IMR-90 (cell line): Measurements from ENCODE around the gene RASA1. TPM values are rescaled to one million over a fixed set of nuclear protein-coding genes. Genes with fewer than 3 reads are reported as not detected.

Experiments
- ATAC-seq: fragments of 200-7000 bp; cut with Tn5 transposase; 2 replicates; pipeline ENCODE4 v1.9.1; 2020; ENCODE audit warnings: low read depth, mild to moderate bottlenecking, moderate library complexity
- BruUV-seq: library from RNA; stranded (reverse); fragments of 400-500 nt; replicated peaks from 2 replicates; lab custom pipeline; 2021; lab: Mats Ljungman, UMichigan
- CTCF ChIA-PET: fragments of 300-600 bp; formaldehyde crosslinking; extraction: SDS; loops from one replicate; lab custom pipeline; 2021; ENCODE audit warnings: antibody characterized with exemption; lab: Yijun Ruan, JAX
- POLR2A ChIA-PET: fragments of 300-600 bp; sonication (Branson Sonifier 250); formaldehyde crosslinking; loops from one replicate; lab custom pipeline; 2022; ENCODE audit warnings: antibody characterized with exemption; ENCODE audit not compliant: unreplicated experiment; lab: Charles Lee
- DNase-seq: peaks from one replicate; pipeline ENCODE4 v3.0.0; 2013
- H2AFZ ChIP-seq: replicated peaks from 2 replicates; pipeline ENCODE3; 2013; ENCODE audit warnings: low read length, mild to moderate bottlenecking; ENCODE audit not compliant: poor library complexity
- H2AK5ac ChIP-seq: 2 replicates; pipeline ENCODE4 v1.6.1; 2013; ENCODE audit warnings: low read depth, low read length, inconsistent platforms
- H2AK9ac ChIP-seq: replicated peaks from 2 replicates; pipeline ENCODE3; 2013; ENCODE audit warnings: mild to moderate bottlenecking, low read depth, low read length, moderate library complexity; ENCODE audit not compliant: poor library complexity
- H2BK120ac ChIP-seq: 2 replicates; pipeline ENCODE4 v1.6.1; 2013; ENCODE audit warnings: low read depth, low read length, inconsistent platforms
- H2BK15ac ChIP-seq: 3 replicates; pipeline ENCODE4 v1.6.1; 2013; ENCODE audit warnings: low read depth, low read length, inconsistent platforms
- H2BK20ac ChIP-seq: 2 replicates; pipeline ENCODE4 v1.6.1; 2013; ENCODE audit warnings: low read depth, mild to moderate bottlenecking, inconsistent platforms, low read length, moderate library complexity
- H2BK5ac ChIP-seq: 2 replicates; pipeline ENCODE4 v1.6.1; 2013; ENCODE audit warnings: mild to moderate bottlenecking, low read depth, low read length, inconsistent platforms; ENCODE audit not compliant: poor library complexity, severe bottlenecking
- H3K14ac ChIP-seq: replicated peaks from 2 replicates; pipeline ENCODE4 v1.6.1; 2013; ENCODE audit warnings: low read depth, low read length, inconsistent platforms
- H3K18ac ChIP-seq: 2 replicates; pipeline ENCODE4 v1.6.1; 2013; ENCODE audit warnings: low read depth, low read length, control low read depth
- H3K23ac ChIP-seq: 2 replicates; pipeline ENCODE4 v1.6.1; 2013; ENCODE audit warnings: low read depth, low read length, inconsistent platforms
- H3K27ac ChIP-seq: 2 replicates; pipeline ENCODE4 v1.5.1; 2013; ENCODE audit warnings: mild to moderate bottlenecking, control low read depth, low read length; ENCODE audit not compliant: insufficient read depth
- H3K27me3 ChIP-seq: 2 replicates; pipeline ENCODE4 v1.6.1; 2013; ENCODE audit warnings: low read length; ENCODE audit not compliant: control insufficient read depth, insufficient read depth
- H3K36me3 ChIP-seq: 2 replicates; pipeline ENCODE4 v1.6.1; 2013; ENCODE audit warnings: low read length, mixed read lengths; ENCODE audit not compliant: control insufficient read depth, insufficient read depth
- H3K4ac ChIP-seq: 2 replicates; pipeline ENCODE4 v1.6.1; 2013; ENCODE audit warnings: low read depth, low read length, inconsistent platforms
- H3K4me1 ChIP-seq: 2 replicates; pipeline ENCODE4 v1.6.1; 2013; ENCODE audit warnings: low read length, mixed read lengths; ENCODE audit not compliant: control insufficient read depth, insufficient read depth
- H3K4me2 ChIP-seq: 2 replicates; pipeline ENCODE4 v1.6.1; 2013; ENCODE audit warnings: low read depth, mild to moderate bottlenecking, control low read depth, low read length, moderate library complexity
- H3K4me3 ChIP-seq: 2 replicates; pipeline ENCODE4 v1.5.1; 2013; ENCODE audit warnings: low read depth, mild to moderate bottlenecking, control low read depth, low read length, moderate library complexity; ENCODE audit not compliant: insufficient read depth
- H3K56ac ChIP-seq: 2 replicates; pipeline ENCODE4 v1.6.1; 2013; ENCODE audit warnings: low read length, inconsistent platforms; ENCODE audit not compliant: insufficient read depth; ENCODE audit errors: extremely low read depth
- H3K79me1 ChIP-seq, 2 experiments: 2 replicates each; pipeline ENCODE4 v1.6.1; 2013; ENCODE audit warnings: low read length in 2 of 2, inconsistent platforms in 1 of 2, low read depth in 1 of 2
- H3K9ac ChIP-seq: 2 replicates; pipeline ENCODE4 v1.6.1; 2013; ENCODE audit warnings: low read depth, low read length, control low read depth
- H3K9me1 ChIP-seq: 2 replicates; pipeline ENCODE4 v1.6.1; 2013; ENCODE audit warnings: low read length, inconsistent platforms; ENCODE audit not compliant: insufficient read depth
- H3K9me3 ChIP-seq: 2 replicates; pipeline ENCODE4 v1.6.1; 2013; ENCODE audit warnings: low read length; ENCODE audit not compliant: control insufficient read depth, insufficient read depth
- H4K20me1 ChIP-seq: 2 replicates; pipeline ENCODE4 v1.6.1; 2013; ENCODE audit warnings: low read length, inconsistent platforms; ENCODE audit not compliant: insufficient read depth
- H4K5ac ChIP-seq: 2 replicates; pipeline ENCODE4 v1.6.1; 2013; ENCODE audit warnings: mild to moderate bottlenecking, low read depth, low read length, control low read depth
- H4K8ac ChIP-seq, 2 experiments: 2 replicates each; pipeline ENCODE4 v1.6.1; 2013; ENCODE audit warnings: low read depth in 2 of 2, low read length in 2 of 2, control low read depth in 1 of 2, inconsistent platforms in 1 of 2
- H4K91ac ChIP-seq: 2 replicates; pipeline ENCODE4 v1.6.1; 2013; ENCODE audit warnings: low read depth, low read length, inconsistent platforms; ENCODE audit not compliant: insufficient read depth
- BHLHE40 ChIP-seq: fragments of 150-350 bp; IDR thresholded peaks from 2 replicates; pipeline ENCODE4 v1.6.1; 2016; ENCODE audit warnings: mild to moderate bottlenecking, low read depth, low read length
- CEBPB ChIP-seq: IDR thresholded peaks from 2 replicates; pipeline ENCODE4 v1.6.1; 2012; ENCODE audit warnings: low read depth, low read length, improper control_type of control experiment
- CHD1 ChIP-seq: IDR thresholded peaks from 2 replicates; pipeline ENCODE4 v1.6.1; 2012; ENCODE audit warnings: low read depth, low read length, improper control_type of control experiment
- ELK1 ChIP-seq: fragments of 150-350 bp; IDR thresholded peaks from 2 replicates; pipeline ENCODE4 v1.6.1; 2016; ENCODE audit warnings: low read depth, mild to moderate bottlenecking, low read length, moderate library complexity, borderline replicate concordance
- FOS ChIP-seq: fragments of 150-350 bp; IDR thresholded peaks from 2 replicates; pipeline ENCODE4 v1.6.1; 2016; ENCODE audit warnings: low read depth, low read length
- MAFK ChIP-seq: IDR thresholded peaks from 2 replicates; pipeline ENCODE4 v1.6.1; 2012; ENCODE audit warnings: low read depth, low read length, improper control_type of control experiment
- NFE2L2 ChIP-seq: fragments of 150-350 bp; IDR thresholded peaks from 2 replicates; pipeline ENCODE4 v1.6.1; 2016; ENCODE audit warnings: low read depth, mild to moderate bottlenecking, low read length
- WGBS, 2 experiments: methylation state at CpG; one replicate each; pipeline versions ENCODE4 v1.1.5 to v1.1.7; 2013; ENCODE audit warnings: missing lambda C conversion rate in 2 of 2; ENCODE audit not compliant: insufficient read length in 1 of 2; ENCODE audit errors: extremely low coverage in 2 of 2; 5-methylcytosine and 5-hydroxymethylcytosine counted together
- dilution Hi-C: fragments of 300-500 bp; cut with HindIII; formaldehyde crosslinking; loops from one replicate; pipeline ENCODE4 v1.14.3; 2018; ENCODE audit warnings: low sequenced_read_pairs; ENCODE audit not compliant: unreplicated experiment
- in situ Hi-C: fragments of 300-500 bp; cut with MboI; formaldehyde crosslinking; loops from 3 replicates; pipeline ENCODE4 v1.14.3; 2019; ENCODE audit warnings: low sequenced_read_pairs, inconsistent platforms, mixed read lengths
- intact Hi-C: fragments of 100-400 bp; cut with micrococcal nuclease; formaldehyde crosslinking; loops from 2 replicates; pipeline ENCODE4 v1.10.0; 2022
- polyA plus RNA-seq, 3 experiments: library from polyadenylated mRNA; depleted of rRNA; stranded (reverse); fragments of >200 nt; gene quantifications; 2 replicates each; pipeline ENCODE4 v1.2.3, GENCODE V29; 2012; ENCODE audit warnings: low replicate concordance in 1 of 3
- total RNA-seq: library from RNA; depleted of rRNA; stranded (reverse); fragments of >200 nt; gene quantifications from 2 replicates; pipeline ENCODE4 v1.2.3, GENCODE V29; 2012

RASA1 gene
- total and polyA plus RNA-seq, 2 of the 4 experiments (the other 2 are of a cell fraction): 37.6 to 45.7 TPM

- Histone ChIP-seq H2AFZ (no peak overlapping the region), H3K9me1 (no peaks in the 10 kb centered on the region), H3K4ac (no peak overlapping the region), H3K23ac (no peak overlapping the region), H2BK5ac (peak overlapping the region; percentile 57), H3K9ac (no peak overlapping the region), H3K27me3 (no peaks in the 10 kb centered on the region), H3K27ac (no peak overlapping the region), H2BK120ac (no peak overlapping the region), H3K18ac (no peak overlapping the region), H3K4me2 (no peak overlapping the region), H3K4me1 (peaks cover 2% of the 10 kb centered on the region; the same call in 1 of the 2 replicates), H3K36me3 (no peaks in the 10 kb centered on the region), H3K9me3 (no peaks in the 10 kb centered on the region), H3K79me1 (no peaks in the 10 kb centered on the region), H3K4me3 (no peak overlapping the region), H3K56ac (no peak overlapping the region), H4K20me1 (no peaks in the 10 kb centered on the region), H2AK5ac (no peak overlapping the region), H4K5ac (no peak overlapping the region), H2BK20ac (0 out of 2 replicates have a peak overlapping the region, but pooled peaks have one; percentile 30), H2BK15ac (no peak overlapping the region), H4K91ac (no peak overlapping the region), H2AK9ac (no peak overlapping the region), H4K8ac (no peak overlapping the region), H3K14ac (0 out of 2 replicates have a peak overlapping the region, but pooled peaks have one; percentile 29)
- ChIA-PET POLR2A (no interaction called here), CTCF (interaction anchor here (0.6 kb wide), 1 partner anchor 16 kb away, joined by 4 read pairs; no protein-coding TSS in a partner anchor)
- DNase-seq (peak; percentile 88), ATAC-seq (peak; percentile 98)
- no TSS peak for BruUV-seq
- dilution Hi-C loops (no loop called here), intact Hi-C loops (no loop called here), in situ Hi-C loops (no loop called here)
- TF ChIP-seq FOS (peak; percentile 89), CEBPB (peak; percentile 85), MAFK (0 out of 2 replicates have a peak, but pooled peaks have one; percentile 5), ELK1 (no peak), BHLHE40 (no peak), NFE2L2 (peak; percentile 38; the same call in 1 of the 2 replicates), CHD1 (no peak)
- WGBS, 2 experiments: no CpG with 5 or more reads among the region's 3 CpGs
These were observed 24.4 kb upstream of the RASA1 start for GRCh38 chr5:87243161-87243844.
